NCI-H345 (cell line): Measurements from ENCODE around the gene PDE7B.

Experiments
- DNase-seq: peaks from one replicate; lab custom pipeline; 2025; lab: John Stamatoyannopoulos, UW

Gene PDE7B

DNA sequence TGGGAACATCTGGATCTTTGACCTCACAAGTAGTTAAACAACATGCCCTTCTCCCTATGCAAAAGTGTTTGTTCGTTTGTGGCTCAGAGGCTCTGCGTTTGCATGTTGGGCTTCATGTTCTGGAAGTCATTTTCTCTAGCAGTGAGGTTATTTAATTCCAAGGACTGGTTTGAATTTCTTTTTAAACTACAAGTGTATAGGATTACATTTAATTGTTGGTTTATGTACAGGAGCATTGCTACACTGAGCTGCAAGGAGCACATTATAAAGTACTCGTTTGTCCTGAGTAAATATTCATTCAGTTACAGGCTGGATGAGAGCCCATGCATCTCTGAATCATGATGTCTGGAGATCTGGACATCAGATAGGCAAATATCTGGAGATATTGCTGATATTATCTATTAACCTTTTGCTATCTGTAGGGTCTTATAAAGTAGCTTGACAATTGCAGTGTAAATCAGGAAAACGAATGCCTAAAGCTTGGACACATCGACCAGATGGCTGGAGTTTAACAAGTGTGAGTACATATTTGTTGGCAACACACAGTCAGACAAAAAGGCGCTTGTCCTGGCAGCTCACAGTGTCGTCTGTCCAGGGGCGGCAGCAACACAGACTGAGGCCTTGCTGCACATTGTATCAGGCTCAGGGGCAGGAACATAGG is 84.6 kb downstream of the PDE7B start:
- no peak for DNase-seq

DNA sequence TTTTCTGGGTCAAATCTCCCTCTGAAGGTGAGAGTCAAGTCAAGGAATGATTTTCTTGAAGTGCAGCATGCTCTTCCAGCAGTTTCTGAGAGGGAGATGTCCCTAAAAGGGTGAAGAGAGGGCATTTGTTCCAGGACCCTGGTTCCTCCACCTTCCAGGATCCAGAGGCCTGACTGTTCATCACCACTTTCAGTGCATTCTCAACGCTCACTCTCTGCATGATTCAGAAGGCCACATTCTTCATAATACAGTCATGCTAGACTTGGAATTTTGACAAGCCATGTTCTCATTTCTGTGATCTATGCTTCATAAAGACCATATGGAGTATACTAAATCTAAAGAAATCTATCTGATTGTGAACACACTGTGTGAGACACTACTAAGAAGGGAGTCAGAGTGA is 85.1 kb downstream of the PDE7B start:
- no peak for DNase-seq

DNA sequence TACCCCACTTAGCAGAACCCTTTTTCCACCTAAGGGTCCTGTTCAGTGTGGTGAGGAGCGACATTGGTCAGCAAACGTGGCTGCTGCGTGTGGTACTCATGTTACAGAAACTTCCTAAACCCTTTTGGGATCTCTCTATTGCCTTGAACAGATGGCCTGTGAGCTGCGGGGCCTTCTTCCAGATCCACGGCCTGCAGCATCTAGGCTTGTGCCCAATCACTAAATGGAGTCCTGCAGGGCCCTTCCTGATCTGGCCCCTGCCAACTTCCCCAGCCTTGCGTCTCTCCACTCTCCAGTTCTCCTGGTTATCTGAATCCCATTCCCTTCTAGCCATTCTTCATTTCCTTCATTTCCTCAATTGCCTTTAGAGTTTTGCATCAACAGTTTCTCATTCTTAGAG is 85.6 kb downstream of the PDE7B start:
- DNase-seq, result no peak

DNA sequence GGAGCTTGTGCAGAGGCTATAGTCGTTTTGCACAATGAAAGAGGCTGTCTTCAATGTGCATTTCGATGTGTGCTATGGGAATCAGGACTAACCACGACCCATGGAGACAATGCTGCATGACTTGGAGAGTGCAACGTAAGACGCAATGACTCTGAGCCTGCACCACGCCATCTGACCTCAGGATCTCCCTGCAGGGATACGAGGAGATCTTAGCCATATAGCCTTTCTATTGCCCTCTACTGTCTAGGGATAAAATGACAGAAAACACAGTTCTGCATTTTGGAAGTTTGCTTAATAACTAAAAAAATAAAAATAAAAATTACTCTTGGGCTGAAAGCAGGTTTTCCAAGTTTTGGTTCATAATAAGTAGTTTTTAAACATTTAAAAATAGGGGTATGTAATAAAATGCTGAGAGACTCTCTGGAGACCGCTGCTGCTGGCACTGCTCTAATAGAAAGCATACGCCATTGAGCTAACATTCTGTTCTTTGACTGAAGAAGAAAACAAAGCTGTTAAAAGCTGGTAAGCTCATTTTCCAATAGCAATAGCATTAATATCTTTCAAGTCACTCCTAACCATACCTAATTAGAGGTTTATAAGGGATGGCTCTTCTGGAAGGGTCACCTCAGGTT is 87.2 kb downstream of the PDE7B start:
- no peak for DNase-seq

DNA sequence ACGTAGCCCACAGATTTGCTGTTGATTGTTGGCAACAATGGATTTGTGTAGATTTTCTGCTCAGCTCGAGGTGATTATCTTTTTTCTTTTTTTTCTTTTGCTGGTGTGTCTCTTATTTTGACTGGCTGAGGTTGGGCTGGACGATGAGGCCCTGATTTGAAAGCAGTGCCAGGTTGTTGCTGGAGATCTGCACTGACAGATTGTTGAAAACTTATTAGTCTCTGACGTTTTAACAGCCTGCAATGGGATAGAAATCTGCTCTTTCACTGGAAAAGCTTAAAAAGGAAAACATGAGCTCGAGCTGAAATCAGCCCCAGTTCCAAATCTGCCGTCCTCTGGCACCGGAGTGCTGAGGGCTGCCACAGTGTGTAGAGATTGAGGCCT is 87.7 kb downstream of the PDE7B start:
- DNase-seq, result no peak

DNA sequence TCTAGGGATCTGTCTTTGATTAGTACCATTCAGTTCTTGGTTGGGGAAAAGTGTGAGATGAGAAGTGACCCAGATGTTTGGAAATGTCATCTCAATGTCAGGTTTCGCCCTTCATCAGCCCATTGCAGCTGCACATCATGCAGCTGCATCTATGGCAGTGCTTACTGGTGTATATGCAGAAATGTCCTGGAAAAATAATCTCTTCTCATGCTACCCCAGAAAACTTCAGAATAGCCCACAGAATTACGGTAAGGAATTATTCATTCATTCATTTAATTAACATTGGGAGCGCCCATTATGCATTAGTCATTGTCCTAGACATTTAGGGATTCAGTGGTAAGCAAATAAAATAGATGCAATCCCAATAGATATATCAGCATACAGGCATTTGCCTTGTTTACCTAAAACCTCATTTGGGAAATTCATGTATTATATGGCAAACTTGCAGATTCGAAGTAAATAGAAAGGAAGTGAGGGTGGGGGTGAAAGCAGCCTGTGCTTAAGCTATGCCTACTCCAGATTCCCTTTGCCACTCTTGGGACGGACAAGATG is 89.2 kb downstream of the PDE7B start:
- DNase-seq, result no peak

DNA sequence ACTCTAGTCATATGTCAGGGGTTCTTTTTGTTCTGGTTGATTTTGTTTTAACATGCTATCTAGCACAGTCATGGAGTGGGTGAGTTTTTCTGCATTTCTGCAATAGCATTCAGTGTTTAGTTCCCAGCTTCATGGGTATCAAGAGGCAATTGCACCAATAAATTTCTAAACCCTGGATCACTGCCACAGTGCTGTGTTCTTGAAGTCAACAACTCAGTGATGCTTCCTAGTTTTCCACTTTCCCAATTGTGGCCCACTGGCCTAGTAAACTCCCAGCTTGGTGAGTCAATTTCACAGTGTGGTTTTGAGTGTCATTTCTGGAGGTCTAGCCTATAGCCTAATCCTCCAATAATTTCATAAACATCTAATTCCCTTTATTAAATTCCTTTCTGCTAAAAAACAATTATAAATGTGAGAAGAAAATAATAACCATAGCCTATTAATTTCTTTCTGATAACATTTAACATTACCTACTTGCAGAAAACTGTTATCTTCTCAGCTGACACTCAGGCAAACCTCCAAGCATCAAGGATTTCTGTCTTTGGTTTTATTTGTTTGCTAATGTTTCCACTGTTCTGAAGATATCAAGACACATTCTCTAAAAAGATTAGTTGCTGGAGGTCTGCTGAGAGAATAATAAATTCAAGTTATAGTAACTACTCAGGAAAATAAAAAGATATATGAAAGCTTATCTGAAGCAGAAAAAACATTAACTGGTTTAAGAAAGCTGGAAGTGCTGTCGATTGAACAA is 89.9 kb downstream of the PDE7B start:
- DNase-seq, result no peak

DNA sequence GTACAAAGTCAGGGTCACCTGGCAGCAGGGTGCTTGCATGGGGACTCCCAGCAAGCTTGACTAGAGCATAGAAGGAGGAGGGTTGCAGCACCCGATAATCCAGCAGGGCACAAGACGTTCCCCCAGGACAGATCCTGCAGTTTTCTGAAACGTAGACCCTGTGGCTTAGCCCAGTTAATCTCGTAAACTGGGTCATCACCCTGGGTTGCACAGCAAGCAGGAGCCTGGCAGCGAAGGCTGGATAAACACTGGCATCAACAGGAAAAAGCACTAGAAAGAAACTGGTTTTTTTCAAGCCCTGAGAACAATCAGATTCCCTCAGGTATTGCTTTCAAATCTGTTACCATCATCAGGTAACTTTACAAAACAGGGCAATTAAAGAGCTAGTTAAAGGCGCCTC is 92.6 kb downstream of the PDE7B start:
- DNase-seq, result no peak

DNA sequence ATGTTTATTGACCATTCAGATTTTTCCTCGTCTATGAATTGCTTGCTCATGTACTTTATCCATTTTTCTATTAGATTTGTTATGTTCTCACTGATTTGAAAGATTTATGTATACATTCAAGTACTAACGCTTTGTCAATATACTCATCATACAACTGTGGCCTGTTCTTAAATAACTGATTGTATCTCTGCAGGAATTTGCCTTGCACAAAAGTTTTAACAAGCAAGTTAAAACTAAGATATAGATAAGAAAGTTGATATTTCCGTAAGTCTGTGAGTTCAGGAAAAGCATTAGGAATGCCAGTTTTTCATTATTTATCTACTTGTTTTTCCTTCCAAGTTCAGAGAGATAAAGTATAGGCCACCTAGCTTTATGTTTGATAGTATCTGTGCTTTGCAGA is 95.2 kb downstream of the PDE7B start:
- no peak for DNase-seq

DNA sequence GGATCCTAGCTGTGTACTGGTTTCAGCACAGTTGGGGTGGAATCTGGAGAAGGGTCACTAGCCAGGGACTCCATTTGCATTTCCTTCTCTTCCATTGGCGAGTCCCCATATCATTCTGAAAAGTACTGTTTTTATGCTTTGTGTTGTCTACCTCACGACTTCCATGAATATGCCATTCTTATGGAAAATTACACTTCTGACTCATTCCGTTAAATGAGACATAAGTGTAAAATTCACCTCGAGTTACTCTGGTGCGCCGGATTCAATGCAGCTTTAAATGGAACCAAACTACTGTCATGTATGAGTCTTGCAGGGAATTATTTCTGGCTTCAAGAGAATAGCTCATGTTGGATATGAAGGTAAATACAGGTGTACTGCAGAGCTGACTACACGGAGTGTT is 99.2 kb downstream of the PDE7B start:
- no peak for DNase-seq

DNA sequence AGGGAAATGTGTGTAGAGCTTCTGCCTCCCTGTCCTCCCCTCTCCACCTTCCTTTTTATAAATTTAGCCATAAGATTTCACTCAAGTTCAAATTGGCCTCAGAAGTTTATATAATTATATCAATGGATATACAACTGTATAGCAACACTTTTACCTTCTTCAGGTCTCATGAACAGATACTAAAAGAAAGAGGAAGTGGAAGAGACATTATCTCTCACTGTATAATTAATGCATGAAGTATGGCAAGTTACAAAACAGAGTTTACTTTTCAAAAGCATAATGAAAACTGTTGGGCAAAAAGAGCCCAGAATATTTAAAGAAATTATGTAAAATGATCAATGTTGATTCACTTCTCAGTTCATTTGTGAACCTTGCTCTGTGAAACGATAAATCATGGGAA is 99.7 kb downstream of the PDE7B start:
- no peak for DNase-seq

DNA sequence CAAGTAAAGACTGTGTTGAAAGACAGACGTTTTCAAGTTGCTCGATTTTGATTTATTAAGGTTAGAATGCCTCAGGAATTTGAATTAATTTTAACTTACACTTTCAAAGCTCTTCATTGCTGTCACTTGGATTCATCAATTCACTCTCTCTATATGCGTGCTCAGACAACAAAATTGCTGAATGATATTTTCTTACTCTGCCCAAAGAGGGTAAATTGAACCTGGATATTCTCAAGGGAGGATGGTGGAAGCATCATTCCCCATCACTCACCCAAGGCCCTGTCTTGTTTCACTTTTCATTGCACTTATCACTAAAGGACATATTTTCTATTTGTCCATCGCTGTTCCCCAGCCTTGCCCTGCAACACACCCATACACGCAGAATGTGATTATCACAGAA is 102.3 kb downstream of the PDE7B start:
- DNase-seq, result no peak

DNA sequence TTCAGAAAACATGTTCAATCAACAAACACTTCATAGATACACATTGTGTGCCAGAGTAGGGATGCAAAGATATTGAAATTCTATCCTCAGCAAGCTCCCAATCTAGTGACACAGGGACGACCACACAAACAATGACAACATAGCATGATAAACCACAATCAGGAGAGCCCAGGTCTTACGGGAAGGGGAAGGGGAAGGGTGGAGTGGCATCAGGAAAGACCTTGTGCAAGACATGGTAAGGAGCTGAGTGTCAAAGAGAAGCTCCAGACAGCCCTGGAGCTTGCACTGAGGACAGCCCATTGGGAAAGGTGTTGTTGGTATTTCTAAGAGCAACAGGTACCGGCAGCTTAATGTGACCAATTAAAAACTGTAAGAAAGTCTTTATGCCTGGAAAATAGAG is 103.6 kb downstream of the PDE7B start:
- no peak for DNase-seq

DNA sequence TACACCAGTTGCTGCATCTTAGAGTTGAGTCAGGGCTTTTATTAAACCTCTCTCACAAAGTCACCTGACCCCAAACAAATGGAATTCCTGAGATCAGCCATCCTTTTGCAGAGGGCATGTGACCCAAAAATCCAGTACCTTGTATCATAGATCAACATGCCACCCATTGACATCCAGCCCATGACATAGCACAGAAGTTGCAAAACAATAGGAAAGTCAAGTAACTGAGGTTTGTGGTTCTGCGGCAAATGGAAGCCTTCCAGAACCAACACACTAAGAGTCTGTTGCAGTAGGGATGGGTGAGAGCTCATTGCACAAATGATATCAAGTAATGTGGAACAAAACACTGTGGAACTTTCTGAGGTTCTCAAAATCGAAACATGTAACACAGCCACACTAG is 111.2 kb downstream of the PDE7B start:
- no peak for DNase-seq

DNA sequence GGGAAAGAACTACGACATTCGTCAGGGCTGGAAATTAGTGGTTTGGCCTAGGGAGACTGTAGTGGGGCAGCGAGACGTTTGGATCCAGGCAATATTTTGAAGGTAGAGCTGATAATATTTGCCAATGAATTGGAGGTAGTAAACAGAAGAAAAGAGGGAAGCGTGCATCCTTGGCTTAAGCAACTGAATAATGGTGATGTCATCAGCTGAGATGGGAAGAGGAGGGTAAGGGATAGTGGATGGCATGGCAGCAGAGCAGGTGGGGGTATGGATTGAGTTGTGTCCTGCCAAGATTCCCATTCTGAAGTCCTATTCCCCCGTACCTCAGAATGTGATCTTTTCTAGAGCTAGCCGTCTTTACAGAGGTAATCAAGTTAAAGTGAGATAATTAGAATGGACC is 119.2 kb downstream of the PDE7B start:
- no peak for DNase-seq

DNA sequence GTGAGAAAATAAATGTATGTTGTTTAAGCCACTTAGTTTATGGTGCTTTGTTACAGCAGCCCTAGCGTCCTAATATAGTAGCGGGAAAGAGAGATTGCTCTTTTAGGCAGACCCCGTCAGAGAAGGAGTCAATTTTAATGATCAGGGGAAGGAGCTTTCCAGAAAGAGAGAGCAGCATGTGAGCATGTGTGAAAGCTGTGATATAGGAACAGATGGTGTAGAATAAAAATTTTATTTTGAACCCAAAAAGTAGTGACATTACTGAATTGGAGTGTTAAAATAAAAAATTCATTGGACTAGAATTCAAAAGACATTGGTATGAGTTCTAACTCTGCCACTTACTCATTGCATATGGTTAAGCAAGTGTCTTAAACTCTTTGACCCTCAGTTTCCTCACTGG is 119.8 kb downstream of the PDE7B start:
- DNase-seq, result no peak

DNA sequence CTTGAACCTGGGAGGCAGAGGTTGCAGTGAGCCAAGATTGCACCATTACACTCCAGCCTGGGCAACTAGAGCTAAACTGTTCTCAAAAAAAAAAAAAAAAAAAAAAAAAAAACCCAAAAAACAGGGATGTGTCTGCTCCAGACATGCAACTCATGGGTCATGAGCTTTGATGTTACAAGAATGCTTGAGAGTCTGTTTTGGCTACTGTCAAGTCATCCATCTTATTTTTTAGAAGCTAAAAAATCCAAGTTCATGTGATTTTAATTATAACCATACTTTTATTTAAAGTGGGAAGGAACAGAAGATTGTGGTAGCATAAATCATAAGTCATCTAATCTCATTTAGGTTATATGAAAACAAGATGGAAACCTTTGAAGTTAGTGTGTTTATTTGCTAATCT is 120.6 kb downstream of the PDE7B start:
- DNase-seq, result no peak

DNA sequence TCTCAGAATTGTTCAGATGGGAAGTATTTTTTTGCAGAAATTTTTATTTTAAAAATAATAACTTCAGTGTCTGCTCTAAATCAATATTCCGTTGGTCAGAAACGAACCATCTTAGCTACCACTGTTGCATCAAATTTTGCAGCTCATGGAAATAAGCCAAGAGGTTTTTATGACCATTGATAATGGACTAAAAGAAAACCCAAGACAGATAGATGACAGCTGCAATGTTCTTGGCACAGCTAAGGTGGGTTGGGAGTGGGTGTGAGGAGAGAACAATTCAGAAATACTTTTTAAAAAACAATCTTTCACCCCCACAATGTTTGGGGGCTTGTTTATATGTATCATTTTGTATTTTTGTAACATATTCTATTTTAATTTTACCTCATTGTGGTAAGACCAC is 121.1 kb downstream of the PDE7B start:
- DNase-seq, result no peak

DNA sequence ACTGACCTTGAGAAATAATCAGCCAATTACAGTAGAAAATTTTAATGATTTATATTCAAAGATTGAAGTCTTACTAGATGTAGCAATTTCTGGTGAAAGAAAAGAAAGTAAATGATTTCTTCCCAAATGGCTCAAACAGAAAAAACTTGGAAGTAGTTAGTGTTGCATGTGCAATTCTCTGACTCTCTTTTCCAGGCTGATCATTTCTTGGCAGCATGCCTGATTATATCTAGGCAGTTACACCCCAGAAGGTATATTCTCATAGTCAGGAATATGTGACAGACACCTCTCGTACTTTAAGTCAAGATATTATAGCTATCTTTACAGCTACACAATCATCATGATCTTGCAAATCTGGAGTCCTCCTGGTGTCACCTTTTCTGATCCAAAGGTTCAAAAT is 122.9 kb downstream of the PDE7B start:
- DNase-seq, result no peak

DNA sequence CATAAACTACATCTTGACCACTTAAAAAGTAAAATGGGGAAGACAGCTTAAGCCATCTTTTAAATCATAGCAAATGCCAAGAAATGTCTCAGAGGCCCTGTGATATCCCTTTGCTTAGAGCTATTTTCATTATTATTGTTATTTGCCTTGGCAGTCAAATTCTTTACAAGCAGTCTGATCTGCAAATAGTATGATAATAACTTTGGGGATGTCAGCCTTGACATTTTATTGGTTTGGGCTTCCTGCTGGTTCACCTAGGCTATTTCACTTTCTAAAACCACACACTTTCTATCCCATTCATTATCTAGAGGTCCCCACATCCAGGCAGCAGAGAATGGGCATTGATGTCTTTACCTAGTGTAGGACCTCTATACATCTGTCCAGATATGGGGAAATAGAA is 125.1 kb downstream of the PDE7B start:
- DNase-seq, result no peak

DNA sequence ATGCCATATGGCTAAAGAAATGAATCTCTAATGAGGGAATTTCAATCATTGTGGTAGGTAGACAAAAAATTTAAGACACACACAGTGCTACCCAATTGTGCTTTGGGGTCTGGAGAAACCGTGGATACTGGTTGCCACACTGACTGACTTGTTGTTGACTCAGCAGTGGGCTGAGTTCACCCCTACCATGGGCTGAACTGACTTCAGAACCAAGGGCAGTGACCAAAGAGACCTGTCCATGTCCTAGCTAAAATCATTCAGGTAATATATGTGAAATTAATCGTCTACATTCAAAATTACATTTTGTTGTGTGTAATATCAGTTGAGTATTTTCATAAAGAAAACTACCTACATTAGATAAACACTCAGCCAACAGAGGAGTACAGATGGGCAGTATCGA is 131.6 kb downstream of the PDE7B start:
- no peak for DNase-seq

DNA sequence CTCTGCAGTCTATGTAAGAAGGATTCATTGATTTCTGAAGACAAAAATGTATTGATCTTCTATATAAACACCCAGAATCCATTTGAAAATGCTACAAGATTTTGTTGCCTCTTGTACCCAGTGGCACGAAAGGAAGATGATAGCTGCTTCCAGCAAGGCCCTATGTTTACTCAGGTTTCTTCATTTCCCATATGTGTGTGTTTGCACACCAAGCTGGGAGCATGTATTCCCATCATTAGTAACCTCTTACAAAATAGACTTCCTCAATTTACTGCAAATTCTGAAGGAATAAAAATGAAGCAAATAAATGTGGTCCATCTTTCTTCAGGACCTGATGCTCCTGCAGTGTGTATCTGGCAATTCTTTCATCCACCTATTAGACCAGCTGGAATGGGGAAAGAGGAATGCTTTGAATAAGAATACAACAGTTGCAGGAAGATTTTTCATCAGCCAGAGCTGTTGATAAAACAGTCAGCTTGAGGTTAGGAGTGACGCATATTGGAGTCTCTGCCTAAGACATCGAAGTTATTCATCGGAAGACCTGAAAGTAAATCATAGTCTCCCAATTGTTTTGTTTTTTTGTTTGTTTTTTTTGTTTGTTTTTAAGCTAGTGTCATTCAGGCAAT is 132.3 kb downstream of the PDE7B start:
- DNase-seq, result no peak

DNA sequence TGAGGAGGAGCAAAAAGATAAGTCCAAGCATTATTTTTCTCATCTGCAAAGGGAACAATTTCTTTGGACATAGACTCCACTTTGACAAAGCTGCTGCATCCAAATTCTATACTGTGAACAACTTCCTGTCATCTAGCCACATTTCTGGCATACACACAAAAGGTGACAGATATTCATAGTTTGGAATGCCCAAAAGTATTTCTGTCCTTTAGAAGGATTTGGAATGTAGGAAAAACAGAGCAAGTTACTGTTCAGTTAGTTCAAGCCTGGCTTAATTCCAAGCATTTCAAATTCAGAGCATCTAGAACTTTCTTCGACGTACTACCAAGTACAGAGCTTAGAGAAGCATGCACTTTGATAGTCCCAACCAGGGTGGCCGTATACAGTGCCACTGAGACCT is 134.0 kb downstream of the PDE7B start:
- no peak for DNase-seq
